ENCODE data around the gene ATP13A3.

DNA sequence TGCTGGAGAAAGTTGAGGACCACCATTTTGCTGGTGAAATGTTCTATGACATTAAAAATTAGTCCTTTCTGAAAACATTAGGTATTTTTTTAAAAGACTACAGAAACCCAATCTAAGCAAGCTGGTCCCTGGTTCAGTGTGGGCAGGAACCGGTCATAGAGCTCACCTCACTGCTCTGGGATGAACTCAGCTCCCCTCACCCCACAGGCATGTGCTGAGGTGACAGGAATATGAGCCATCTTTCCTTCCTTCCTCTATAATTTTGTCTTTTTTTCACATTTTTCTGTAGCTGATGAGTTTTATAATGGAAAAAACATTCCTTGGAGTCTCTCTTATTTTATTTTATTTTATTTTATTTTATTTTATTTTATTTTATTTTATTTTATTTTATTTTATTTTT, 109.1 kb downstream of the ATP13A3 start:
- TF ChIP-seq BACH1 (IDR thresholded peaks at IDR 0.05; ENCODE audit: borderline replicate concordance) (no peak), TCF7 (IDR thresholded peaks at IDR 0.05; ENCODE audit: borderline replicate concordance) (no peak), FOXK2 (IDR thresholded peaks at IDR 0.05) (no peak), POLR2AphosphoS5 (IDR thresholded peaks at IDR 0.05; ENCODE audit: low read length) (no peak), YY1 (IDR thresholded peaks at IDR 0.05; ENCODE audit: low read depth, low read length) (no peak), POLR2A (IDR thresholded peaks at IDR 0.05; ENCODE audit: low read depth, low read length) (no peak), RAD21 (IDR thresholded peaks at IDR 0.05; ENCODE audit: insufficient read depth, low read depth, low read length) (no peak), NBN (IDR thresholded peaks at IDR 0.05) (no peak)
- TF ChIP-seq, protein P1, sequence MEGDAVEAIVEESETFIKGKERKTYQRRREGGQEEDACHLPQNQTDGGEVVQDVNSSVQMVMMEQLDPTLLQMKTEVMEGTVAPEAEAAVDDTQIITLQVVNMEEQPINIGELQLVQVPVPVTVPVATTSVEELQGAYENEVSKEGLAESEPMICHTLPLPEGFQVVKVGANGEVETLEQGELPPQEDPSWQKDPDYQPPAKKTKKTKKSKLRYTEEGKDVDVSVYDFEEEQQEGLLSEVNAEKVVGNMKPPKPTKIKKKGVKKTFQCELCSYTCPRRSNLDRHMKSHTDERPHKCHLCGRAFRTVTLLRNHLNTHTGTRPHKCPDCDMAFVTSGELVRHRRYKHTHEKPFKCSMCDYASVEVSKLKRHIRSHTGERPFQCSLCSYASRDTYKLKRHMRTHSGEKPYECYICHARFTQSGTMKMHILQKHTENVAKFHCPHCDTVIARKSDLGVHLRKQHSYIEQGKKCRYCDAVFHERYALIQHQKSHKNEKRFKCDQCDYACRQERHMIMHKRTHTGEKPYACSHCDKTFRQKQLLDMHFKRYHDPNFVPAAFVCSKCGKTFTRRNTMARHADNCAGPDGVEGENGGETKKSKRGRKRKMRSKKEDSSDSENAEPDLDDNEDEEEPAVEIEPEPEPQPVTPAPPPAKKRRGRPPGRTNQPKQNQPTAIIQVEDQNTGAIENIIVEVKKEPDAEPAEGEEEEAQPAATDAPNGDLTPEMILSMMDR (IDR thresholded peaks at IDR 0.05 in 2 of 3, conservative IDR thresholded peaks at IDR 0.05 in 1 of 3; ENCODE audit: control insufficient read depth in 2 of 3, extremely low read depth in 1 of 3, insufficient read depth in 1 of 3, low read depth in 3 of 3, low read length in 3 of 3) = no peak
- TF ChIP-seq, protein P2, sequence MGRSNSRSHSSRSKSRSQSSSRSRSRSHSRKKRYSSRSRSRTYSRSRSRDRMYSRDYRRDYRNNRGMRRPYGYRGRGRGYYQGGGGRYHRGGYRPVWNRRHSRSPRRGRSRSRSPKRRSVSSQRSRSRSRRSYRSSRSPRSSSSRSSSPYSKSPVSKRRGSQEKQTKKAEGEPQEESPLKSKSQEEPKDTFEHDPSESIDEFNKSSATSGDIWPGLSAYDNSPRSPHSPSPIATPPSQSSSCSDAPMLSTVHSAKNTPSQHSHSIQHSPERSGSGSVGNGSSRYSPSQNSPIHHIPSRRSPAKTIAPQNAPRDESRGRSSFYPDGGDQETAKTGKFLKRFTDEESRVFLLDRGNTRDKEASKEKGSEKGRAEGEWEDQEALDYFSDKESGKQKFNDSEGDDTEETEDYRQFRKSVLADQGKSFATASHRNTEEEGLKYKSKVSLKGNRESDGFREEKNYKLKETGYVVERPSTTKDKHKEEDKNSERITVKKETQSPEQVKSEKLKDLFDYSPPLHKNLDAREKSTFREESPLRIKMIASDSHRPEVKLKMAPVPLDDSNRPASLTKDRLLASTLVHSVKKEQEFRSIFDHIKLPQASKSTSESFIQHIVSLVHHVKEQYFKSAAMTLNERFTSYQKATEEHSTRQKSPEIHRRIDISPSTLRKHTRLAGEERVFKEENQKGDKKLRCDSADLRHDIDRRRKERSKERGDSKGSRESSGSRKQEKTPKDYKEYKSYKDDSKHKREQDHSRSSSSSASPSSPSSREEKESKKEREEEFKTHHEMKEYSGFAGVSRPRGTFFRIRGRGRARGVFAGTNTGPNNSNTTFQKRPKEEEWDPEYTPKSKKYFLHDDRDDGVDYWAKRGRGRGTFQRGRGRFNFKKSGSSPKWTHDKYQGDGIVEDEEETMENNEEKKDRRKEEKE (IDR thresholded peaks at IDR 0.05) = no peak
- TF ChIP-seq, protein P3, sequence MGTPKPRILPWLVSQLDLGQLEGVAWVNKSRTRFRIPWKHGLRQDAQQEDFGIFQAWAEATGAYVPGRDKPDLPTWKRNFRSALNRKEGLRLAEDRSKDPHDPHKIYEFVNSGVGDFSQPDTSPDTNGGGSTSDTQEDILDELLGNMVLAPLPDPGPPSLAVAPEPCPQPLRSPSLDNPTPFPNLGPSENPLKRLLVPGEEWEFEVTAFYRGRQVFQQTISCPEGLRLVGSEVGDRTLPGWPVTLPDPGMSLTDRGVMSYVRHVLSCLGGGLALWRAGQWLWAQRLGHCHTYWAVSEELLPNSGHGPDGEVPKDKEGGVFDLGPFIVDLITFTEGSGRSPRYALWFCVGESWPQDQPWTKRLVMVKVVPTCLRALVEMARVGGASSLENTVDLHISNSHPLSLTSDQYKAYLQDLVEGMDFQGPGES (IDR thresholded peaks at IDR 0.05) = no peak
- TF ChIP-seq, protein P4, sequence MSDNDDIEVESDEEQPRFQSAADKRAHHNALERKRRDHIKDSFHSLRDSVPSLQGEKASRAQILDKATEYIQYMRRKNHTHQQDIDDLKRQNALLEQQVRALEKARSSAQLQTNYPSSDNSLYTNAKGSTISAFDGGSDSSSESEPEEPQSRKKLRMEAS (IDR thresholded peaks at IDR 0.05; ENCODE audit: low read depth, low read length) = no peak
- TF ChIP-seq, protein P5, sequence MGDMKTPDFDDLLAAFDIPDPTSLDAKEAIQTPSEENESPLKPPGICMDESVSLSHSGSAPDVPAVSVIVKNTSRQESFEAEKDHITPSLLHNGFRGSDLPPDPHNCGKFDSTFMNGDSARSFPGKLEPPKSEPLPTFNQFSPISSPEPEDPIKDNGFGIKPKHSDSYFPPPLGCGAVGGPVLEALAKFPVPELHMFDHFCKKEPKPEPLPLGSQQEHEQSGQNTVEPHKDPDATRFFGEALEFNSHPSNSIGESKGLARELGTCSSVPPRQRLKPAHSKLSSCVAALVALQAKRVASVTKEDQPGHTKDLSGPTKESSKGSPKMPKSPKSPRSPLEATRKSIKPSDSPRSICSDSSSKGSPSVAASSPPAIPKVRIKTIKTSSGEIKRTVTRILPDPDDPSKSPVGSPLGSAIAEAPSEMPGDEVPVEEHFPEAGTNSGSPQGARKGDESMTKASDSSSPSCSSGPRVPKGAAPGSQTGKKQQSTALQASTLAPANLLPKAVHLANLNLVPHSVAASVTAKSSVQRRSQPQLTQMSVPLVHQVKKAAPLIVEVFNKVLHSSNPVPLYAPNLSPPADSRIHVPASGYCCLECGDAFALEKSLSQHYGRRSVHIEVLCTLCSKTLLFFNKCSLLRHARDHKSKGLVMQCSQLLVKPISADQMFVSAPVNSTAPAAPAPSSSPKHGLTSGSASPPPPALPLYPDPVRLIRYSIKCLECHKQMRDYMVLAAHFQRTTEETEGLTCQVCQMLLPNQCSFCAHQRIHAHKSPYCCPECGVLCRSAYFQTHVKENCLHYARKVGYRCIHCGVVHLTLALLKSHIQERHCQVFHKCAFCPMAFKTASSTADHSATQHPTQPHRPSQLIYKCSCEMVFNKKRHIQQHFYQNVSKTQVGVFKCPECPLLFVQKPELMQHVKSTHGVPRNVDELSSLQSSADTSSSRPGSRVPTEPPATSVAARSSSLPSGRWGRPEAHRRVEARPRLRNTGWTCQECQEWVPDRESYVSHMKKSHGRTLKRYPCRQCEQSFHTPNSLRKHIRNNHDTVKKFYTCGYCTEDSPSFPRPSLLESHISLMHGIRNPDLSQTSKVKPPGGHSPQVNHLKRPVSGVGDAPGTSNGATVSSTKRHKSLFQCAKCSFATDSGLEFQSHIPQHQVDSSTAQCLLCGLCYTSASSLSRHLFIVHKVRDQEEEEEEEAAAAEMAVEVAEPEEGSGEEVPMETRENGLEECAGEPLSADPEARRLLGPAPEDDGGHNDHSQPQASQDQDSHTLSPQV (IDR thresholded peaks at IDR 0.05) = no peak
